Endothelial cell (in vitro differentiated cells): Measurements from ENCODE around the gene ZNF407. TPM values are rescaled to one million over a fixed set of nuclear protein-coding genes. Genes with fewer than 3 reads are reported as not detected.

Experiments
- DNase-seq: peaks from one replicate; pipeline ENCODE4 v3.0.0; 2021; ENCODE audit warnings: low spot score
- H3K27ac Mint-ChIP-seq: one replicate; pipeline ENCODE4 v1.8.0; 2021; ENCODE audit warnings: mixed read lengths, inconsistent platforms; ENCODE audit not compliant: unreplicated experiment
- H3K27me3 Mint-ChIP-seq: one replicate; pipeline ENCODE4 v1.8.0; 2021; ENCODE audit warnings: mild to moderate bottlenecking, moderate library complexity, mixed read lengths, inconsistent platforms; ENCODE audit not compliant: unreplicated experiment
- H3K36me3 Mint-ChIP-seq: one replicate; pipeline ENCODE4 v1.8.0; 2021; ENCODE audit warnings: mild to moderate bottlenecking, low read depth, mixed read lengths, inconsistent platforms; ENCODE audit not compliant: unreplicated experiment
- H3K4me1 Mint-ChIP-seq: one replicate; pipeline ENCODE4 v1.8.0; 2021; ENCODE audit warnings: mild to moderate bottlenecking, mixed read lengths, inconsistent platforms; ENCODE audit not compliant: unreplicated experiment
- H3K4me3 Mint-ChIP-seq: one replicate; pipeline ENCODE4 v1.8.0; 2021; ENCODE audit warnings: mild to moderate bottlenecking, mixed read lengths, inconsistent platforms; ENCODE audit not compliant: unreplicated experiment
- H3K9me3 Mint-ChIP-seq: one replicate; pipeline ENCODE4 v1.8.0; 2021; ENCODE audit warnings: mixed read lengths, inconsistent platforms; ENCODE audit not compliant: unreplicated experiment
- total RNA-seq: library from RNA; stranded (reverse); fragmentation: NEBNext Ultra II Directional; extraction: Animal tissue kit (Norgen Biotek cat#: 25700); gene quantifications from one replicate; pipeline ENCODE4 v1.2.1, GENCODE V29; 2021; ENCODE audit not compliant: unreplicated experiment
- TF ChIP-seq, protein P1 (sequence below): fragments of 200-600 bp; sonication (generic); IDR thresholded peaks from one replicate; pipeline ENCODE4 v1.5.0; 2021; ENCODE audit warnings: antibody characterized with exemption; ENCODE audit not compliant: unreplicated experiment

The ZNF407 gene
- total RNA-seq, 1 donor from 2014 or later: 16.8 TPM

DNA sequence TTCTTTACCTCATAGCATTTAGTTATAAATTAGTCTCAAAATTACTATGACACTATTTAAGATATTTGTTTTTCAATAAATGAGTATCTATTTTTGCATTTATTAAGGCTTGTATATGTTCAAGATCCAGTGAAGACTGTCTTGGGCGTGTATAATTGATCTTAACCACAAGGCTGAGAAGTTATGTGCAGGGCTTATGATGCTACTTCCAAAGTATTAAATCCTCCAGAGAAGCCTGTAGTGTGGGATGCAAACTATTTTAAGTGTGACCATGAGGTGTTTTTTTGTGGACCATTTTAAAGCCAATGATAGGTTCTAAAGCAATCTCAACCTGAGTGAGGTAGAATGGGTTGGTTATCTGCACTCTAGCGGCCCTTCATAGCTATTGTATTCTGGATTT is 219.9 kb downstream of the ZNF407 start:
- no peak overlapping the region for H3K4me3 Mint-ChIP-seq
- H3K9me3 Mint-ChIP-seq: no peaks in the 10 kb centered on the region
- H3K4me1 Mint-ChIP-seq: no peaks in the 10 kb centered on the region
- no peak overlapping the region for H3K27ac Mint-ChIP-seq
- no peak for DNase-seq
- TF ChIP-seq, protein P1, sequence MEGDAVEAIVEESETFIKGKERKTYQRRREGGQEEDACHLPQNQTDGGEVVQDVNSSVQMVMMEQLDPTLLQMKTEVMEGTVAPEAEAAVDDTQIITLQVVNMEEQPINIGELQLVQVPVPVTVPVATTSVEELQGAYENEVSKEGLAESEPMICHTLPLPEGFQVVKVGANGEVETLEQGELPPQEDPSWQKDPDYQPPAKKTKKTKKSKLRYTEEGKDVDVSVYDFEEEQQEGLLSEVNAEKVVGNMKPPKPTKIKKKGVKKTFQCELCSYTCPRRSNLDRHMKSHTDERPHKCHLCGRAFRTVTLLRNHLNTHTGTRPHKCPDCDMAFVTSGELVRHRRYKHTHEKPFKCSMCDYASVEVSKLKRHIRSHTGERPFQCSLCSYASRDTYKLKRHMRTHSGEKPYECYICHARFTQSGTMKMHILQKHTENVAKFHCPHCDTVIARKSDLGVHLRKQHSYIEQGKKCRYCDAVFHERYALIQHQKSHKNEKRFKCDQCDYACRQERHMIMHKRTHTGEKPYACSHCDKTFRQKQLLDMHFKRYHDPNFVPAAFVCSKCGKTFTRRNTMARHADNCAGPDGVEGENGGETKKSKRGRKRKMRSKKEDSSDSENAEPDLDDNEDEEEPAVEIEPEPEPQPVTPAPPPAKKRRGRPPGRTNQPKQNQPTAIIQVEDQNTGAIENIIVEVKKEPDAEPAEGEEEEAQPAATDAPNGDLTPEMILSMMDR: no peak
- no peaks in the 10 kb centered on the region for H3K27me3 Mint-ChIP-seq
- H3K36me3 Mint-ChIP-seq: peaks cover 3% of the 10 kb centered on the region

DNA sequence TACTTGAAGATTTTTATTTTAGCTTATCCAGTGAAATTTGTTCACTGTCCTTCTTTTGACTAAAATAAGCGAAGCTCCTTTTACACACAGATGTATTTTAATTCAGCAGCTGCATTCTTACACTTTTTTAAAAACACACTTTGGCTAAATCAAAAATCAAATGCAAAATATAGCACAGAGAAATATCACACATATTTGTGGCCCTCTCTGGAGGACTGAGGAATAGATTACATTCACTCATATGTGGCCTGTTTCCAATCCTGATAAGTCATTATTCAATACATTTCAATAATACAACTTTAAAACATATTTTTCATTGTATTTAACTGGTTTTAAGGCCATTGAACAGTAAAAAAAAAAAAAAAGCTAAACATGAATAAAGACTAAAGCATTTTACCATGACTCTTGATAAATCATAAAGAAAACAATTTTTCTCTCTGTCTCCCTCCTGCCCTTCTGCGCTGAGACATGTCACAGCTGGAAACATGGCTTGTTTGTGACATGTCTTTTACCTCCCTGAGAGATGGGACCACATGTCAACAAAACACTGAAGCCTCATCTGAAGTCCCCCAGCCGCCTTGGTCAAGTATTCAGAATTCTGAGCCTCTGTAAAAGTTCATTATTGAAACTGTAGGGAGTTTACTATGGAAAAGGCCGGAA is 221.0 kb downstream of the ZNF407 start:
- Mint-ChIP-seq H3K27me3 (no peaks in the 10 kb centered on the region), H3K4me1 (no peaks in the 10 kb centered on the region), H3K4me3 (no peak overlapping the region), H3K27ac (no peak overlapping the region), H3K9me3 (no peaks in the 10 kb centered on the region), H3K36me3 (peaks cover 3% of the 10 kb centered on the region)
- TF ChIP-seq, protein P1: no peak
- DNase-seq: no peak

DNA sequence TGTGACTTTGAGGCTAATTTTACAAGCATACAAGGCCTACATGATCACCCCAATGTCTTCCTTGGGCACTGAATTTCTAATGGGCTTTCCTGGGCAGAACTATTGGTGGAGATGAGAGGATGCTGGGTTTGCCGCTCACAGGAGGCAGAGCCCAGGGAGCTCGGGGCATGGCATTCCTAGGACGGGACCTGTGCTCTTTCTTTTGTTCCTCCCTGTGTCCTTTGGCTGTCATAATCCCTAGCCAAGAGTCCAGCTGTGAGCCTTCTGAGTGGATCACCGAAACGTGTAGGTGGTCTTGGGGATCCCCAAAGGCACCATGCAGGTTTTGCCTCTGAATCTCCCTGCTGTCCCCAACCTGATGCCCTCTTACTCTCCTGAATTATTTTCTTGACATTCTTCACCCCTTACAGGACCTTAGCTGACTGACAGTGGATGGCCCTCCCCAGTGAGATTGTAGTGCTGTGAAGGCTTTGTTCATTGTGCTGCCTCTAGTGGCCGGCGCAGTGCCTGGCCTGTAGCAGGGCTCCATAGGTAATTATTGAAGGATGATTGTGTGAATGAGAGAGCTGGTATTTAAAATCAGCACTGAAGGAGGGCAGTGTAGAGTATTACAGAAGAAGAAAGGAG is 221.9 kb downstream of the ZNF407 start:
- peak; percentile 22 for DNase-seq
- TF ChIP-seq, protein P1: peak; percentile 42
- no peaks in the 10 kb centered on the region for H3K4me1 Mint-ChIP-seq

DNA sequence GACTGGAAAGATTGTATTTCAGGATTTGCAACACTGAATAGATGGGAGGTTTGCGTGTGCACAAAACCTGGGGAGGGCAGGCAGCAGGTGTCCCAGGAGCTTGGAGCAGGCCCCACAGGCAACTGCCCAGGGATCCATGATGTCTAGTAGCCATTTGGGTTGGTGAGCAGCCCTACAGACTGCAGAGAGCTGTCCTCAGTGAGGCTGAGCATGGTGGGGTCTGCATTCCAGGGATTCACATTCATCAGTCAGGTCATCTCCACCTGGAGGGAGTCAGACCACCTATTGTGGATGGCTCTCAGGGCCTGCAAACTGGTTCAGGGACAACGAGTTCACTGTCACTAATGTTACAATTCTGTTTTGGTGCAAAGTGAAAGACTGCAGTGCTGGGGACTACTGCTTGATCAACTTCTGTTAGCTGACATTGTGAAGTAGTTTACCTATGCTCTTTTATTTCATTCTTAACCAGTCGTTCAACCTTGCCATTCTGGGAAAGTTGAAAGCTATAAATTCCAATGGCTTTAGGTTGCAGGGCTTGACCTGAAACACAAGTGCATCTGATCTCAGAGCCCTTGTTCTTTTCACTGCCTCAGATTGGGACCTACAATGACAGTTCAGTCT is 222.6 kb downstream of the ZNF407 start:
- H3K27me3 Mint-ChIP-seq: no peaks in the 10 kb centered on the region
- peak overlapping the region; percentile 38 for H3K27ac Mint-ChIP-seq
- no peaks in the 10 kb centered on the region for H3K4me1 Mint-ChIP-seq
- TF ChIP-seq, protein P1: no peak
- H3K4me3 Mint-ChIP-seq: no peak overlapping the region
- no peak for DNase-seq
- no peaks in the 10 kb centered on the region for H3K9me3 Mint-ChIP-seq
- H3K36me3 Mint-ChIP-seq: peaks cover 3% of the 10 kb centered on the region

More for the DNA sequence above, 221.9 kb downstream of the ZNF407 start:
- Mint-ChIP-seq H3K27me3 (no peaks in the 10 kb centered on the region), H3K4me3 (no peak overlapping the region), H3K36me3 (peaks cover 3% of the 10 kb centered on the region), H3K27ac (no peak overlapping the region), H3K9me3 (no peaks in the 10 kb centered on the region)

DNA sequence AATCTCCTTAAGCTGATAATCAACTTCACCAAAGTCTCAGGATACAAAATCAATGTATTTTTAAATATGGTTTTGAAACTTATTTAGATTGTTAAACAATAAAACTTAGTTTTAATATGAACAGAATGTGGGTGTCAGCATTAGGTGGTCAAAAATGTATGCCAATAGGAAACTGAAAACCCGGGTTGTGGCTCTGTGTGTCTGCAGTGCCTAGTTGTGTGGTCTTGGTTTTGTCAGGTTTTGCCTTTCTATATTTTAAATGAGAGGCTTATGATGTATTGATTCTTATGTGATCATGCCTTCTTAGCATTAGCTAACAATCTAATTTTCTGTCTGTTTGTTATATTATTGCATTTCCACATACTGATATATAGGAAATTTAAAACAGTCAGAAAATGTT is 227.8 kb downstream of the ZNF407 start:
- no peak for DNase-seq
- Mint-ChIP-seq H3K27me3 (no peaks in the 10 kb centered on the region), H3K36me3 (peaks cover 3% of the 10 kb centered on the region)

More for the DNA sequence above, 227.8 kb downstream of the ZNF407 start:
- TF ChIP-seq, protein P1: no peak
- Mint-ChIP-seq H3K4me1 (no peaks in the 10 kb centered on the region), H3K9me3 (no peaks in the 10 kb centered on the region), H3K4me3 (no peak overlapping the region), H3K27ac (no peak overlapping the region)
